A549 (cell line): ENCODE data around the gene TBC1D4.
"Not testable (repeated sequence)": the region's sequence is repeated elsewhere in the genome, so short reads cannot be mapped to it uniquely, and the experiment has no call there.

ENCODE experiments used
- EP300 ChIP-seq, 2 experiments: fragments of >200 bp; sonication (Bioruptor Twin); formaldehyde crosslinking; IDR thresholded peaks; 2 replicates in 1 of 2; 3 replicates in 1 of 2; pipeline ENCODE4 v1.6.1; 2016 to 2017
- FOSL2 ChIP-seq, 2 experiments: fragments of 450-650 bp in 1 of 2; fragments of >200 bp in 1 of 2; sonication (Bioruptor Twin) in 1 of 2; formaldehyde crosslinking; IDR thresholded peaks; 2 replicates each; pipeline versions ENCODE4 v1.5.0 to v1.6.1; 2016 to 2020; ENCODE audit warnings: mild to moderate bottlenecking in 1 of 2, moderate library complexity in 1 of 2
- POLR2A ChIP-seq: IDR thresholded peaks from 2 replicates; pipeline ENCODE4 v1.6.1; 2012; ENCODE audit warnings: mild to moderate bottlenecking, low read length
- SMC3 ChIP-seq: fragments of >200 bp; sonication (Bioruptor Twin); formaldehyde crosslinking; IDR thresholded peaks from 3 replicates; pipeline ENCODE4 v1.6.1; 2018; ENCODE audit warnings: inconsistent platforms
- TP53 ChIP-seq: fragments of 250-450 bp; sonication (Bioruptor Pico); IDR thresholded peaks from 2 replicates; pipeline ENCODE4 v1.5.0; 2021; ENCODE audit warnings: mild to moderate bottlenecking, moderate library complexity
- ZNF302 ChIP-seq: fragments of 250-450 bp; sonication (Bioruptor Pico); IDR thresholded peaks from 2 replicates; pipeline ENCODE4 v1.9.0; 2021; ENCODE audit warnings: inconsistent platforms, mild to moderate bottlenecking, moderate library complexity
- TF ChIP-seq, protein P1 (sequence below): fragments of >200 bp; sonication (Bioruptor Twin); formaldehyde crosslinking; IDR thresholded peaks from 3 replicates; pipeline ENCODE4 v1.5.1; 2016
- TF ChIP-seq, protein P2 (sequence below): IDR thresholded peaks from 2 replicates; pipeline ENCODE4 v1.6.1; 2012
- TF ChIP-seq, protein P3 (sequence below): fragments of 250-450 bp; sonication (Bioruptor Pico); IDR thresholded peaks from 2 replicates; pipeline ENCODE4 v1.5.0; 2021; ENCODE audit warnings: mild to moderate bottlenecking, moderate library complexity, borderline replicate concordance
- TF ChIP-seq, protein P4 (sequence below): fragments of 150-350 bp; IDR thresholded peaks from 2 replicates; pipeline ENCODE4 v1.6.1; 2014; ENCODE audit warnings: low read depth, mild to moderate bottlenecking, low read length
- TF ChIP-seq, protein P5 (sequence below): fragments of 450-650 bp; IDR thresholded peaks from 2 replicates; pipeline ENCODE4 v1.6.1; 2014; ENCODE audit warnings: antibody characterized with exemption

DNA sequence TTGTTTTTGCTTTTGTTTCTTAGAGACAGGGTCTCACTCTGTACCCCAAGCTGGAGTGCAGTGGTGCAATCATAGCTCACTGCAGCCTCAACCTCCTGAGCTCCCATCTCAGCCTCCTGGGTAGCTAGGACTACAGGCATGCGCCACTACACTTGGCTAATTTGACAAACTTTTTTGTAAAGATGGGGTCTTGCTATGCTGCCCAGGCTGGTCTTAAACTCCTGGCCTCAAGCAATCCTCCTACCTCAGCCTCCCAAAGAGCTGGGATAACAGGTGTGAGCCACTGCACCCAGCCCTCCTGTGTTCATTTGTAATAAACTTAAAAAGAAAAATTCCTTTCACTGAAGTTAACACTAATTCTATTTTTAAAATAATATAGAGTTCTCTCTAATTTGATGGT lies 175.0 kb downstream of the TBC1D4 start:
- TF ChIP-seq EP300 (IDR thresholded peaks at IDR 0.05); POLR2A; FOSL2 (IDR thresholded peaks at IDR 0.05); FOSL2 (CRISPR knock-in tag; IDR thresholded peaks at IDR 0.05); ZNF302 (CRISPR knock-in tag); SMC3; TP53: not testable (repeated sequence)
- TF ChIP-seq, protein P1, sequence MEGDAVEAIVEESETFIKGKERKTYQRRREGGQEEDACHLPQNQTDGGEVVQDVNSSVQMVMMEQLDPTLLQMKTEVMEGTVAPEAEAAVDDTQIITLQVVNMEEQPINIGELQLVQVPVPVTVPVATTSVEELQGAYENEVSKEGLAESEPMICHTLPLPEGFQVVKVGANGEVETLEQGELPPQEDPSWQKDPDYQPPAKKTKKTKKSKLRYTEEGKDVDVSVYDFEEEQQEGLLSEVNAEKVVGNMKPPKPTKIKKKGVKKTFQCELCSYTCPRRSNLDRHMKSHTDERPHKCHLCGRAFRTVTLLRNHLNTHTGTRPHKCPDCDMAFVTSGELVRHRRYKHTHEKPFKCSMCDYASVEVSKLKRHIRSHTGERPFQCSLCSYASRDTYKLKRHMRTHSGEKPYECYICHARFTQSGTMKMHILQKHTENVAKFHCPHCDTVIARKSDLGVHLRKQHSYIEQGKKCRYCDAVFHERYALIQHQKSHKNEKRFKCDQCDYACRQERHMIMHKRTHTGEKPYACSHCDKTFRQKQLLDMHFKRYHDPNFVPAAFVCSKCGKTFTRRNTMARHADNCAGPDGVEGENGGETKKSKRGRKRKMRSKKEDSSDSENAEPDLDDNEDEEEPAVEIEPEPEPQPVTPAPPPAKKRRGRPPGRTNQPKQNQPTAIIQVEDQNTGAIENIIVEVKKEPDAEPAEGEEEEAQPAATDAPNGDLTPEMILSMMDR: not testable (repeated sequence)
- TF ChIP-seq, protein P2, sequence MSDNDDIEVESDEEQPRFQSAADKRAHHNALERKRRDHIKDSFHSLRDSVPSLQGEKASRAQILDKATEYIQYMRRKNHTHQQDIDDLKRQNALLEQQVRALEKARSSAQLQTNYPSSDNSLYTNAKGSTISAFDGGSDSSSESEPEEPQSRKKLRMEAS: not testable (repeated sequence)
- TF ChIP-seq, protein P3, sequence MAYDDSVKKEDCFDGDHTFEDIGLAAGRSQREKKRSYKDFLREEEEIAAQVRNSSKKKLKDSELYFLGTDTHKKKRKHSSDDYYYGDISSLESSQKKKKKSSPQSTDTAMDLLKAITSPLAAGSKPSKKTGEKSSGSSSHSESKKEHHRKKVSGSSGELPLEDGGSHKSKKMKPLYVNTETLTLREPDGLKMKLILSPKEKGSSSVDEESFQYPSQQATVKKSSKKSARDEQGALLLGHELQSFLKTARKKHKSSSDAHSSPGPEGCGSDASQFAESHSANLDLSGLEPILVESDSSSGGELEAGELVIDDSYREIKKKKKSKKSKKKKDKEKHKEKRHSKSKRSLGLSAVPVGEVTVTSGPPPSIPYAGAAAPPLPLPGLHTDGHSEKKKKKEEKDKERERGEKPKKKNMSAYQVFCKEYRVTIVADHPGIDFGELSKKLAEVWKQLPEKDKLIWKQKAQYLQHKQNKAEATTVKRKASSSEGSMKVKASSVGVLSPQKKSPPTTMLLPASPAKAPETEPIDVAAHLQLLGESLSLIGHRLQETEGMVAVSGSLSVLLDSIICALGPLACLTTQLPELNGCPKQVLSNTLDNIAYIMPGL (CRISPR knock-in tag): not testable (repeated sequence)
- TF ChIP-seq, protein P4, sequence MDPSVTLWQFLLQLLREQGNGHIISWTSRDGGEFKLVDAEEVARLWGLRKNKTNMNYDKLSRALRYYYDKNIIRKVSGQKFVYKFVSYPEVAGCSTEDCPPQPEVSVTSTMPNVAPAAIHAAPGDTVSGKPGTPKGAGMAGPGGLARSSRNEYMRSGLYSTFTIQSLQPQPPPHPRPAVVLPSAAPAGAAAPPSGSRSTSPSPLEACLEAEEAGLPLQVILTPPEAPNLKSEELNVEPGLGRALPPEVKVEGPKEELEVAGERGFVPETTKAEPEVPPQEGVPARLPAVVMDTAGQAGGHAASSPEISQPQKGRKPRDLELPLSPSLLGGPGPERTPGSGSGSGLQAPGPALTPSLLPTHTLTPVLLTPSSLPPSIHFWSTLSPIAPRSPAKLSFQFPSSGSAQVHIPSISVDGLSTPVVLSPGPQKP: not testable (repeated sequence)
- TF ChIP-seq, protein P5, sequence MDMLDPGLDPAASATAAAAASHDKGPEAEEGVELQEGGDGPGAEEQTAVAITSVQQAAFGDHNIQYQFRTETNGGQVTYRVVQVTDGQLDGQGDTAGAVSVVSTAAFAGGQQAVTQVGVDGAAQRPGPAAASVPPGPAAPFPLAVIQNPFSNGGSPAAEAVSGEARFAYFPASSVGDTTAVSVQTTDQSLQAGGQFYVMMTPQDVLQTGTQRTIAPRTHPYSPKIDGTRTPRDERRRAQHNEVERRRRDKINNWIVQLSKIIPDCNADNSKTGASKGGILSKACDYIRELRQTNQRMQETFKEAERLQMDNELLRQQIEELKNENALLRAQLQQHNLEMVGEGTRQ: not testable (repeated sequence)
